ENCODE data around the gene RPS6KL1.

GRCh38 chr14:74940956-74941565 lies 18.0 kb upstream of the RPS6KL1 start:
- no peak for TF ChIP-seq TARDBP (IDR thresholded peaks at IDR 0.05)
- no peak for TF ChIP-seq ZNF384 (IDR thresholded peaks at IDR 0.05)
- TF ChIP-seq FOXK2 (IDR thresholded peaks at IDR 0.05) = no peak
- TF ChIP-seq FOXM1 (IDR thresholded peaks at IDR 0.05; ENCODE audit: borderline replicate concordance) = no peak
- no peak for TF ChIP-seq LEF1 (IDR thresholded peaks at IDR 0.05; ENCODE audit: borderline replicate concordance)
- TF ChIP-seq FOXA1 (IDR thresholded peaks at IDR 0.05) = no peak
- no peak for TF ChIP-seq ELF4 (IDR thresholded peaks at IDR 0.05)
- no peak for TF ChIP-seq ARNT (IDR thresholded peaks at IDR 0.05)
- no peak for TF ChIP-seq PKNOX1 (IDR thresholded peaks at IDR 0.05)
- no peak for TF ChIP-seq L3MBTL2 (conservative IDR thresholded peaks at IDR 0.05)
